GM12874 (cell line): ENCODE data around the gene EHD1.

ENCODE experiments used
- TF ChIP-seq, protein P1 (sequence below): IDR thresholded peaks from 2 replicates; pipeline ENCODE4 v1.5.1; 2011; ENCODE audit warnings: low read depth, mild to moderate bottlenecking, control low read depth, low read length, moderate library complexity; ENCODE audit not compliant: insufficient read depth

EHD1 gene

DNA sequence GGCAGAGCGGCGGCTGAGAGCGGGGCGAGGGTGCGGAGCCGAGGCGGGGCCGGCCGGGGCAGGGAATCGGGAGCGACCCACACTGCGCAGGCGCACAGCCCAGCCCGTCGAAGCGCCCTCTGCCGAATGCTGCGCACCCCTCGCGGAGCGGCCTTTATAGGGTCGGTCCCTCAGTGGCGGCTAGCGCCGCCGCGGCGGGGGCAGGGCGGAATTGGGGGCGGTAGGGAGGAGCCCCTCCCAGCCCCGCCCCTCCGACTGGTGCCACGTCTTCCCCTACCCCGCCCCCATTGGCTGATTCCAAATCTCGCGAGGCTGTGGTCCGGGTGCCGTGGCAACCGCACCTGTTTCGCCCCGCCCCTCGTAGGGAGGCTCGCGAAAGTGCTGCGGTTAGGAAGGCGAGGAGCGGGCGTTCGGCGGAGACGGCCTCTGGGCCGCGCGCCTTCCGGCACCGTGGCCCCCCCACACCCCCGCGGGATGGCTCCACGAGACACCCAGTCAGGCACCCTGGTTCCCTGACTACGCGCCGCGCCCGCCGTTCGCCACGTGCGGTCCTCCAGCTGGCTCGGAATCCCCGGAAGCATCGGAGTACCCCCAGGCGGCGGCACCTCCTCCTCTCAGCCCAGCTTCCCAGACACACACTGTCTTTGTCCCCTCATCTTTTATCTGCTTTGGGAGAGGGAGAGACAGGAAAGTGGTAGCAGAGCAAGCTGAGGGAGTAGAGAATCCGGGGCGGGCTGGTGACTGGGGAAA is at the start of gene EHD1:
EHD1 (minus strand) TSS at position 128 of the 750 bp plus-strand sequence. CDS start 157 bp downstream, outside the sequence.
- TF ChIP-seq, protein P1, sequence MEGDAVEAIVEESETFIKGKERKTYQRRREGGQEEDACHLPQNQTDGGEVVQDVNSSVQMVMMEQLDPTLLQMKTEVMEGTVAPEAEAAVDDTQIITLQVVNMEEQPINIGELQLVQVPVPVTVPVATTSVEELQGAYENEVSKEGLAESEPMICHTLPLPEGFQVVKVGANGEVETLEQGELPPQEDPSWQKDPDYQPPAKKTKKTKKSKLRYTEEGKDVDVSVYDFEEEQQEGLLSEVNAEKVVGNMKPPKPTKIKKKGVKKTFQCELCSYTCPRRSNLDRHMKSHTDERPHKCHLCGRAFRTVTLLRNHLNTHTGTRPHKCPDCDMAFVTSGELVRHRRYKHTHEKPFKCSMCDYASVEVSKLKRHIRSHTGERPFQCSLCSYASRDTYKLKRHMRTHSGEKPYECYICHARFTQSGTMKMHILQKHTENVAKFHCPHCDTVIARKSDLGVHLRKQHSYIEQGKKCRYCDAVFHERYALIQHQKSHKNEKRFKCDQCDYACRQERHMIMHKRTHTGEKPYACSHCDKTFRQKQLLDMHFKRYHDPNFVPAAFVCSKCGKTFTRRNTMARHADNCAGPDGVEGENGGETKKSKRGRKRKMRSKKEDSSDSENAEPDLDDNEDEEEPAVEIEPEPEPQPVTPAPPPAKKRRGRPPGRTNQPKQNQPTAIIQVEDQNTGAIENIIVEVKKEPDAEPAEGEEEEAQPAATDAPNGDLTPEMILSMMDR, result peak; percentile 71; the same call in 1 of the 2 replicates

DNA sequence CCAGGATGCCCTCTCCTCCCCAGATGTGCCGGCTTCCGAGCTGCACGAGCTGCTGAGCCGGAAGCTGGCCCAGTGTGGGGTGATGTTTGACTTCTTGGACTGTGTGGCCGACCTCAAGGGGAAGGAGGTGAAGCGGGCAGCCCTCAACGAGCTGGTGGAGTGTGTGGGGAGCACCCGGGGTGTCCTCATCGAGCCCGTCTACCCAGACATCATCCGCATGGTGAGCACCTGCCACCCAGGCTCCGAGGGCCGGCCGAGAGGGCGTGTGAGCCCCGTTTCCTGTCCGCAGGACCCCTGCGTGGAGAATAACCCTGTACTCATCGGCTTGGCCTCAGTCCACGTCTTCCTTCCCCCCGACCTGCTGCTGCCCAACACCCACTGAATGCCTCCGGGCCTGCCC is 48.3 kb upstream of the EHD1 start:
- TF ChIP-seq, protein P1, result no peak

DNA sequence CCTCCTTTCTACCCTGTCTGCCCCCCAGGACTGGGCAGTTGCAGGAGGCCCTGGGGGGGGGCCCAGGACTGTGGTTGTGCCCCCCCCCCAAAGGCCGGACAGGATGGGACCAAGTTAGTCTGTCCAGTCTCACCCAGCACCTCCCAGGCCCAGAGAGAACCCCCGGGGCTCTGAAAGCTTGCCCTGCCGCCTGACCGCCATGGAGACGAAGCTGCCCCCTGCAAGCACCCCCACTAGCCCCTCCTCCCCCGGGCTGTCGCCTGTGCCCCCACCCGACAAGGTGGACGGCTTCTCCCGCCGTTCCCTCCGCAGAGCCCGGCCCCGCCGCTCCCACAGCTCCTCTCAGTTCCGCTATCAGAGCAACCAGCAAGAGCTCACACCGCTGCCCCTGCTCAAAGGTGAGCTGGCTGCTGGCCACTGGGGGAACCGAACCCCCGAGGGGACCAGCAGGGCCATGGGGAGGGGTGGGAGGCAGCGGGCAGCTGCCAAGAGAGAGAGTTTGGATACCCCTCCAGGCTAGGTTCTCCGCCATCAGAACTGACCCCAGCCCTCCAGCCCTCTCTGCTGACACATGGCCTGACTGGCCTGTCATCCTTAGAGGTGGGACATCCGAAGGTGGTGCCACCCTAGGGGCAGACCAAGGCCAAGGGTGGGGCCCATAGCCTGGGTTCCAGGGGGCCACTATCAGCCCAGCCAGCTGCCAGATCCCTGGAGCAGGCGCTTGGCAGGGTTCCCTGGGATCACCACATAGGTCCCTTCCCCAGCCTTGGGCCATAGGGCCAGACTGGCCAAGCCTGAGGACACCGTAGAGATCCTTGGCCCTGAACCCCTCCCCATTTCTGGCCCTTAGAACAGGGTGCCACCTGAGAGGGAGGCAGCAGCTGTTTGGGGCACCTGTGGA is 47.4 kb upstream of the EHD1 start:
- TF ChIP-seq, protein P1, result no peak

DNA sequence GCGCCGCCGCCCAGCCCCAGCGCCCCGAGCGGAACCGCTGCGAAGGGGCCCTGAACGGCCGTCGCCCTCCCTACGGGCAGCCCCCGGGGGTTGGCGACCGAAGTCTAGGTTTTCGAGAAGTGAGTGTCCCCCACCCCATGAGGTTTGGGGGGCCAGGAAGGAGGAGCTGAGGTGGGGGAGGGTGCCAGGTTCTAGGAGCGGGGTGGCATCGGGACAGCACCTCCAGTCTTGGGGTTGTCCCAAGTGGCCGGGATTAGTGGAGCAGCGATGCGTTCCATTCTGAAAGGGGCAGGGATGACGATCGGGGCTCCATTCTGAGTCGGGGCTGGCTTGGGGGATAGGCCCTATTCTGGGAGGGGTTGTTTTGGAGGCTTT is 46.5 kb upstream of the EHD1 start:
- TF ChIP-seq, protein P1, result no peak

DNA sequence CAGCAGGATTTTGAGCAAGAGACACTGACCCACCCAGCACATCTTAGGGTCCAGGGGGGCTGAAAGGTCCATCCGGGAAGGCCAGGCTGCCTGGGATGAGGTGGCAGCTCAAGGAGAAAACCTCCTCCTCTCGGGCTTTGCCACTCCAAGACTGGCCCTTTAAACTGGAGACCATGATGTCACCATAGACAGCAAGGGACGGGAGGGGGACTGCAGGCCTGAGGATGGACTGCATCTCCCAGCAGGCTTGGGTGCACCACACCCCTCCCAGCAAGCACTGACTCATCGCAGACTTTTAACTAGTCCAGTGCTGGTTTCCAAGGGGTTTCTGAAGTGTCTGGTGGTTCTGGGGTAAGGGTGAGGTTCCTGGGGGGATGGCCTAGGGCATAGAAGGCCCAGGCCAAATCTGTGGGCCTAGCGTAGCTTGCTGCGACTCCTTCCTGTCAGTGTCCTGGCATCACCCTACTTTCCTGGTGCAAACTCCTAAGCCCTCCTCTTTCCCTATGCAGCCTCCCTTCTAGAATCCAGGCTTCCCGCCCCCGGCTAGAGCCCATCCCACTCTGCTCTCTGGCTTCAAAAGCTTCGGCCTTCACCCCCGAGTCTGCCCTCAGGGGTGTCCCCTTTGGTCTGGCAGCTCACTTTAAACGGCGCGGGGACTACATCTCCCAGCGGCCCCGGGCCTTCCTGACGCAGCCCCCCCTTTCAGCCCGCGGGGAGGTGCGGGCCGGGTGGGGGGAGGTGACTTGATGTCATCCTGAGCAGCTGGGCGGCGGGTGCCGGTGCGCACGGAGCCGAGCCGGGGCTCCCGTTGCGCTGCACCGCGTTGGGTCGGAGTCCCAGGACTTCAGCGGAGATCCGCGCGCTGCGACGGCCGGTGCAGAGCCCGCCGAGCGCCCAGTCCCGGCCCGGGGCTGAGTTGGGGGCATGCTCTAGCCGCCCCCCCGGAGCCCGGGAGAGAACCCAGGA is 45.8 kb upstream of the EHD1 start, which contains the start of gene PPP2R5B:
PPP2R5B (plus strand) TSS at position 746 of the 966 bp plus-strand sequence. CDS start 1,046 bp downstream, outside the sequence.
- TF ChIP-seq, protein P1, result no peak

DNA sequence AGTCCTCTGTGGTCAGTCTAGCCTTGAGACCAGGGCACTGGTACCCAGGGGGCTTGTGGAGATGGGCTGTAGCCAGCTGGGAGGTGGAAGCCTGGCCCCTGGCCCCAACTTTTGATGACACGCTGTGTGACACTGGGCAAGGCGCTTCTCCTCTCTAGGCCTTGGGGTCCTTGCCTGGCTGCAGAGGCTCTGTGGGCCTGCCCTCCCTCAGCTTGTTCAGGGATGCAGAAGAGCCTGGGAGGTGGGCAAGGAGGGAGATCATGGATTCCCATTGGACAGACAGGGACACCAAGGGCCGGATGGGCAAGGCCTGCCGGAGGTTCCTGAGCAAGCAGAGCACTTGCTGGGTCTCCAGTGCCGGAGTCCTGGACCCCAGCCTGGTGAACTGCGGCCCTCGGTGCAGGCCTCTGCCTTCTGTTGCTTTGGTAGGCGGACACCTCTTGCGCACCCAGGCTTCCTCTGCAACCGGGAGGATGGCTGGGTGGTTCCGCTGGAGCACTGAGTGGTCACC is 44.8 kb upstream of the EHD1 start:
- TF ChIP-seq, protein P1, result no peak
